22Rv1 (cell line): ENCODE results near the gene ATG101.

Experiments used
- ZFX ChIP-seq: fragments of 450-650 bp; IDR thresholded peaks from 2 replicates; pipeline ENCODE4 v1.6.1; 2017; ENCODE audit warnings: antibody characterized with exemption, borderline replicate concordance
- TF ChIP-seq, protein P1 (sequence below): fragments of 450-650 bp; IDR thresholded peaks from 2 replicates; pipeline ENCODE4 v1.5.1; 2017; ENCODE audit warnings: mild to moderate bottlenecking

- TF ChIP-seq, protein P1, sequence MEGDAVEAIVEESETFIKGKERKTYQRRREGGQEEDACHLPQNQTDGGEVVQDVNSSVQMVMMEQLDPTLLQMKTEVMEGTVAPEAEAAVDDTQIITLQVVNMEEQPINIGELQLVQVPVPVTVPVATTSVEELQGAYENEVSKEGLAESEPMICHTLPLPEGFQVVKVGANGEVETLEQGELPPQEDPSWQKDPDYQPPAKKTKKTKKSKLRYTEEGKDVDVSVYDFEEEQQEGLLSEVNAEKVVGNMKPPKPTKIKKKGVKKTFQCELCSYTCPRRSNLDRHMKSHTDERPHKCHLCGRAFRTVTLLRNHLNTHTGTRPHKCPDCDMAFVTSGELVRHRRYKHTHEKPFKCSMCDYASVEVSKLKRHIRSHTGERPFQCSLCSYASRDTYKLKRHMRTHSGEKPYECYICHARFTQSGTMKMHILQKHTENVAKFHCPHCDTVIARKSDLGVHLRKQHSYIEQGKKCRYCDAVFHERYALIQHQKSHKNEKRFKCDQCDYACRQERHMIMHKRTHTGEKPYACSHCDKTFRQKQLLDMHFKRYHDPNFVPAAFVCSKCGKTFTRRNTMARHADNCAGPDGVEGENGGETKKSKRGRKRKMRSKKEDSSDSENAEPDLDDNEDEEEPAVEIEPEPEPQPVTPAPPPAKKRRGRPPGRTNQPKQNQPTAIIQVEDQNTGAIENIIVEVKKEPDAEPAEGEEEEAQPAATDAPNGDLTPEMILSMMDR: peak; percentile 100
- TF ChIP-seq ZFX: no peak
Observed at GRCh38 chr12:52082988-52083637, 13.3 kb downstream of the ATG101 start.
